Duodenal mucosa (tissue), 2 donors: ENCODE data around the gene TBC1D7.

ENCODE experiments used
- H3K27ac ChIP-seq: one replicate; pipeline ENCODE4 v1.7.0; 2013; ENCODE audit warnings: low read depth, low read length
- H3K27me3 ChIP-seq, 2 donors: one replicate each; pipeline ENCODE4 v1.7.0; 2013; ENCODE audit warnings: low read length in 2 of 2, control low read depth in 1 of 2; ENCODE audit not compliant: insufficient read depth in 2 of 2, control insufficient read depth in 1 of 2
- H3K36me3 ChIP-seq, 2 donors: one replicate each; pipeline ENCODE4 v1.7.0; 2013; ENCODE audit warnings: low read length in 2 of 2, control low read depth in 1 of 2; ENCODE audit not compliant: insufficient read depth in 2 of 2, control insufficient read depth in 1 of 2
- H3K4me1 ChIP-seq, 2 donors: one replicate each; pipeline ENCODE4 v1.7.0; 2013; ENCODE audit warnings: low read length in 2 of 2, control low read depth in 1 of 2; ENCODE audit not compliant: insufficient read depth in 2 of 2, control insufficient read depth in 1 of 2
- H3K4me3 ChIP-seq, 2 donors: one replicate each; pipeline ENCODE4 v1.7.0; 2013; ENCODE audit warnings: low read length in 2 of 2, low read depth in 1 of 2
- H3K9ac ChIP-seq, 2 donors: one replicate each; pipeline ENCODE4 v1.7.0; 2013; ENCODE audit warnings: low read length in 2 of 2, low read depth in 1 of 2
- H3K9me3 ChIP-seq, 2 donors: one replicate each; pipeline ENCODE4 v1.7.0; 2013; ENCODE audit warnings: low read length in 2 of 2, control low read depth in 1 of 2; ENCODE audit not compliant: control insufficient read depth in 1 of 2

Gene TBC1D7

GRCh38 chr6:13274707-13275434 lies 53.5 kb downstream of the TBC1D7 start:
- Histone ChIP-seq H3K9ac (no peak overlapping the region), H3K9me3 (no peaks in the 10 kb centered on the region), H3K4me1 (peaks cover 0 to 5% of the 10 kb centered on the region in 2 donors), H3K27me3 (no peaks in the 10 kb centered on the region), H3K36me3 (no peaks in the 10 kb centered on the region), H3K4me3 (peak overlapping the region in 1 of 2 donors; percentile 0), H3K27ac (no peak overlapping the region)

GRCh38 chr6:13273931-13274706 lies 54.2 kb downstream of the TBC1D7 start:
- peak overlapping the region in 1 of 2 donors; percentile 33 for H3K4me3 ChIP-seq
- H3K27me3 ChIP-seq: no peaks in the 10 kb centered on the region
- H3K27ac ChIP-seq: no peak overlapping the region
- peaks cover 0 to 5% of the 10 kb centered on the region in 2 donors for H3K4me1 ChIP-seq
- no peaks in the 10 kb centered on the region for H3K36me3 ChIP-seq
- H3K9ac ChIP-seq: no peak overlapping the region
- no peaks in the 10 kb centered on the region for H3K9me3 ChIP-seq

GRCh38 chr6:13273202-13273930 lies 55.0 kb downstream of the TBC1D7 start:
- Histone ChIP-seq H3K27ac (no peak overlapping the region), H3K4me3 (peak overlapping the region; percentile 36 to 40), H3K9me3 (no peaks in the 10 kb centered on the region), H3K4me1 (peaks cover 0 to 5% of the 10 kb centered on the region in 2 donors), H3K27me3 (no peaks in the 10 kb centered on the region), H3K36me3 (no peaks in the 10 kb centered on the region), H3K9ac (no peak overlapping the region)

GRCh38 chr6:13272131-13273046 lies 55.9 kb downstream of the TBC1D7 start:
- Histone ChIP-seq H3K27ac (no peak overlapping the region), H3K9me3 (no peaks in the 10 kb centered on the region), H3K9ac (no peak overlapping the region), H3K36me3 (no peaks in the 10 kb centered on the region), H3K4me1 (peaks cover 0 to 5% of the 10 kb centered on the region in 2 donors), H3K4me3 (peak overlapping the region; percentile 36 to 40), H3K27me3 (no peaks in the 10 kb centered on the region)

GRCh38 chr6:13268913-13269518 lies 59.3 kb downstream of the TBC1D7 start:
- Histone ChIP-seq H3K36me3 (no peaks in the 10 kb centered on the region), H3K27me3 (no peaks in the 10 kb centered on the region), H3K27ac (no peak overlapping the region), H3K9me3 (no peaks in the 10 kb centered on the region), H3K4me1 (peaks cover 0 to 5% of the 10 kb centered on the region in 2 donors), H3K9ac (no peak overlapping the region), H3K4me3 (no peak overlapping the region)

- Histone ChIP-seq H3K27ac (no peak overlapping the region), H3K4me1 (peaks cover 0 to 4% of the 10 kb centered on the region in 2 donors), H3K9ac (no peak overlapping the region)
Measured at GRCh38 chr6:13267142-13267651, 61.1 kb downstream of the TBC1D7 start.

GRCh38 chr6:13263669-13264068 lies 64.7 kb downstream of the TBC1D7 start:
- Histone ChIP-seq H3K27me3 (no peaks in the 10 kb centered on the region), H3K9me3 (no peaks in the 10 kb centered on the region), H3K36me3 (no peaks in the 10 kb centered on the region), H3K9ac (no peak overlapping the region), H3K27ac (no peak overlapping the region), H3K4me1 (no peaks in the 10 kb centered on the region), H3K4me3 (no peak overlapping the region)

More at GRCh38 chr6:13267142-13267651, 61.1 kb downstream of the TBC1D7 start:
- Histone ChIP-seq H3K9me3 (no peaks in the 10 kb centered on the region), H3K36me3 (no peaks in the 10 kb centered on the region), H3K27me3 (no peaks in the 10 kb centered on the region), H3K4me3 (no peak overlapping the region)

GRCh38 chr6:13262302-13263230 lies 65.8 kb downstream of the TBC1D7 start:
- H3K9ac ChIP-seq: no peak overlapping the region
- no peak overlapping the region for H3K4me3 ChIP-seq
- no peaks in the 10 kb centered on the region for H3K4me1 ChIP-seq
- H3K9me3 ChIP-seq: no peaks in the 10 kb centered on the region
- H3K27ac ChIP-seq: no peak overlapping the region
- no peaks in the 10 kb centered on the region for H3K27me3 ChIP-seq
- no peaks in the 10 kb centered on the region for H3K36me3 ChIP-seq
